ENCODE measurements around the gene TMTC4.

The TMTC4 gene

GRCh38 chr13:100657881-100658315 lies 16.7 kb downstream of the TMTC4 start:
- peaks cover 0 to 25% of the 10 kb centered on the region in 2 experiments for H3K36me3 ChIP-seq (ENCODE audit: control insufficient read depth in 2 of 2, insufficient read depth in 1 of 2, low read length in 2 of 2)
- H3K27ac ChIP-seq (ENCODE audit: extremely low read depth, low read depth, low read length) = no peak overlapping the region
- TF ChIP-seq ZNF76 (tag by site-specific recombination; IDR thresholded peaks at IDR 0.05; ENCODE audit: borderline replicate concordance, low read depth) (no peak), ZNF302 (tag by site-specific recombination; IDR thresholded peaks at IDR 0.05; ENCODE audit: low read depth) (no peak), ZXDB (tag by site-specific recombination; IDR thresholded peaks at IDR 0.05) (no peak), ZNF48 (tag by site-specific recombination; IDR thresholded peaks at IDR 0.05) (no peak), ZNF610 (tag by site-specific recombination; IDR thresholded peaks at IDR 0.05; ENCODE audit: borderline replicate concordance) (no peak), ZNF544 (tag by site-specific recombination; IDR thresholded peaks at IDR 0.05) (no peak), ZNF274 (IDR thresholded peaks at IDR 0.05; ENCODE audit: low read length) (no peak), ZNF274 (tag by site-specific recombination; IDR thresholded peaks at IDR 0.05; ENCODE audit: borderline replicate concordance) (no peak), ZBTB20 (tag by site-specific recombination; IDR thresholded peaks at IDR 0.05) (no peak), ZNF155 (tag by site-specific recombination; IDR thresholded peaks at IDR 0.05) (no peak), PRDM2 (tag by site-specific recombination; IDR thresholded peaks at IDR 0.05; ENCODE audit: borderline replicate concordance) (no peak), ZNF639 (tag by site-specific recombination; IDR thresholded peaks at IDR 0.05) (no peak), ZNF335 (tag by site-specific recombination; conservative IDR thresholded peaks at IDR 0.05) (no peak), KLF8 (tag by site-specific recombination; IDR thresholded peaks at IDR 0.05) (no peak), ZNF654 (tag by site-specific recombination; IDR thresholded peaks at IDR 0.05; ENCODE audit: low read depth) (no peak), ZFP3 (tag by site-specific recombination; IDR thresholded peaks at IDR 0.05; ENCODE audit: low read depth) (no peak), REST (tag by site-specific recombination; IDR thresholded peaks at IDR 0.05) (no peak), BCL6B (tag by site-specific recombination; IDR thresholded peaks at IDR 0.05) (no peak), ZNF426 (tag by site-specific recombination; IDR thresholded peaks at IDR 0.05) (no peak)
- POLR2A ChIA-PET = no interaction called here
- CTCF ChIA-PET = interaction anchor here (0.5 to 0.7 kb wide), 2 partner anchors 30 to 475 kb away, joined by 3 read pairs; no protein-coding TSS in a partner anchor
- H3K4me3 ChIP-seq (ENCODE audit: low read depth, low read length) = no peak overlapping the region
- no peaks in the 10 kb centered on the region for H3K4me1 ChIP-seq (ENCODE audit: control insufficient read depth, insufficient read depth, low read length)
- no peaks in the 10 kb centered on the region for H3K9me3 ChIP-seq (ENCODE audit: control insufficient read depth, insufficient read depth, low read depth, low read length)
